ENCODE results near the gene RAD51AP1.
A peak's percentile ranks its signal among the peaks of the same experiment; 100 is the strongest.

RAD51AP1 gene

GRCh38 chr12:4564818-4565217 lies 26.1 kb downstream of the RAD51AP1 start:
- no peak overlapping the region for H3K27ac ChIP-seq

DNA sequence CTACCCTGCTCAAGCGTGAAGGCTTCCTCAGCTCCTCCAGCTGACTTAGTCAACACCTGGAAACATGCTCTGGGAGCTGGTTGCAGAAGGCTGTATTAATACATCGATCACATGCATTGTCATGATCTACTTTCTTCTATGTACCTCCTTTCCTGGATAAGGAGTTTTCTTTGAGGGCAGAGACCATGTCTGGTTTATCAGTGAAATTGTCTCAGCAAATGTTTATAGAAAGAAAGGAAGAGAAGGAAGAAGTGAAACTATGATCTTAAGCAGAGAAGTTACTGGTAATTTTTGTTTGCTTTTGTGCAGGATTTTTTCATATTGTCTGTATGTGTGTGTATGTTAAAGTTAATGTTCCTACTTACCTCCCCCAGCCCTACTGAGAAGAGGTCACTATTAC lies 27.8 kb downstream of the RAD51AP1 start:
- no peak for TF ChIP-seq CTCF (conservative IDR thresholded peaks at IDR 0.05)
- TF ChIP-seq ZFX (IDR thresholded peaks at IDR 0.05): no peak
- no peak overlapping the region for H3K27ac ChIP-seq

More at GRCh38 chr12:4564818-4565217, 26.1 kb downstream of the RAD51AP1 start:
- no peak for TF ChIP-seq CTCF (conservative IDR thresholded peaks at IDR 0.05)
- TF ChIP-seq ZFX (IDR thresholded peaks at IDR 0.05): no peak

- H3K27ac ChIP-seq: no peak overlapping the region
Measured at GRCh38 chr12:4567073-4567881, 28.6 kb downstream of the RAD51AP1 start.

GRCh38 chr12:4569261-4569660 lies 30.6 kb downstream of the RAD51AP1 start:
- H3K27ac ChIP-seq: no peak overlapping the region
- TF ChIP-seq ZFX (IDR thresholded peaks at IDR 0.05) (no peak), CTCF (conservative IDR thresholded peaks at IDR 0.05) (no peak)

More at GRCh38 chr12:4567073-4567881, 28.6 kb downstream of the RAD51AP1 start:
- TF ChIP-seq CTCF (conservative IDR thresholded peaks at IDR 0.05): no peak
- no peak for TF ChIP-seq ZFX (IDR thresholded peaks at IDR 0.05)

- no peak overlapping the region for H3K27ac ChIP-seq
- no peak for TF ChIP-seq CTCF (conservative IDR thresholded peaks at IDR 0.05)
- no peak for TF ChIP-seq ZFX (IDR thresholded peaks at IDR 0.05)
Measured at GRCh38 chr12:4572680-4573079, 34.0 kb downstream of the RAD51AP1 start.

DNA sequence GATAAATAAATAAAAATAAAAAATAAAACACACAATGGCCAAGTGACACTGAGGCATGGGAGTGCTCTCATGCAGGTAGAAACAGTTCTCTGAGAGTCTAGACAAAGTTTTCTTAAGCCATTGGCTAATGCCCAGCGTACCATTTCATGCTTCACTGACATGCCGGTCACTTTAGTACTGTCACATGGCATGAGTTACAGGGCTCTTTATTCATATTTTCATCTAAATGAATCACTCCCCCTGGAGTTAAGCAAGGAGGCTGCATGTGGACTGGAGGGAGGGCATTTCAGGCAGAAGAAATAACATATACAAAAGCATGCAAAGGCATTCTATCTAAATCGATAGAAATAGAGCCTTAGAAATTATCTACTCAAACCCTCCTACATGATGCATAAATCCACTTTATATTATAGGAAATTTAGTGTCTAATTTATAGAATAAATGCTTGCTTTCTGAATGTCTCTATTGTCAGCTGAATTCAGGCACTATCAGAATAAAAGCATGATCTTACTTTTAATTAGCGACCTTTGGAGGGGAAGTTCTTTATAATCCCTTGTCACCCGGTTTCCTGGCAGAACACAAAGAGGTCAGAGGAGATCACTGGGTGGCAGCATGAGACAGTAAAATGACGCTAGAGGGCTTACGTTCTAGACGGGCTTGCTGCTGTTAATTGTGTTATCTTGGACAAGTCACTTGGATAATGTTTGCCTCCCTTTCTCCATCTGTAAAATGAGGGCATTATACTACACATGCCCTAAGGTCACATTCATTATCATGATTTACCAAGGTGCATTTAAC lies 40.8 kb downstream of the RAD51AP1 start:
- TF ChIP-seq ZFX (IDR thresholded peaks at IDR 0.05): no peak
- peak; percentile 61 for TF ChIP-seq CTCF (conservative IDR thresholded peaks at IDR 0.05)
- H3K27ac ChIP-seq: no peak overlapping the region

- no peak overlapping the region for H3K27ac ChIP-seq
- TF ChIP-seq ZFX (IDR thresholded peaks at IDR 0.05) (no peak), CTCF (conservative IDR thresholded peaks at IDR 0.05) (no peak)
Measured at GRCh38 chr12:4580281-4580688, 41.6 kb downstream of the RAD51AP1 start.

Measured in C4-2B (cell line).